Activated CD4-positive, alpha-beta memory T cell treated with anti-CD3 and anti-CD28 coated beads for 36 hours (primary cell): ENCODE measurements around the gene C1orf122. TPM values are rescaled to one million over a fixed set of nuclear protein-coding genes. Genes with fewer than 3 reads are reported as not detected.
"Not testable (repeated sequence)": the region's sequence is repeated elsewhere in the genome, so short reads cannot be mapped to it uniquely, and the experiment has no call there.

Experiments
- CTCF ChIA-PET: fragments of 350-600 bp; sonication (Branson Sonifier 250); formaldehyde crosslinking; loops from one replicate; lab custom pipeline; 2021; ENCODE audit warnings: antibody characterized with exemption, inconsistent platforms; lab: Charles Lee
- POLR2A ChIA-PET: fragments of 350-600 bp; sonication (Branson Sonifier 250); formaldehyde crosslinking; loops from one replicate; lab custom pipeline; 2021; ENCODE audit warnings: antibody characterized with exemption; lab: Charles Lee
- DNase-seq: peaks from one replicate; pipeline ENCODE4 v3.0.0-alpha.2; 2020
- H3K27ac Mint-ChIP-seq: one replicate; pipeline ENCODE4 v1.8.0; 2021; ENCODE audit warnings: mixed read lengths
- H3K27me3 Mint-ChIP-seq: one replicate; pipeline ENCODE4 v1.8.0; 2021; ENCODE audit warnings: mixed read lengths
- H3K36me3 Mint-ChIP-seq: one replicate; pipeline ENCODE4 v1.8.0; 2021; ENCODE audit warnings: mixed read lengths
- H3K4me1 Mint-ChIP-seq: one replicate; pipeline ENCODE4 v1.8.0; 2021; ENCODE audit warnings: low read depth, mixed read lengths
- H3K4me3 Mint-ChIP-seq: one replicate; pipeline ENCODE4 v1.8.0; 2021; ENCODE audit warnings: mild to moderate bottlenecking, mixed read lengths
- H3K9me3 Mint-ChIP-seq: one replicate; pipeline ENCODE4 v1.8.0; 2021; ENCODE audit warnings: mixed read lengths
- intact Hi-C: fragments of 100-400 bp; cut with micrococcal nuclease; formaldehyde crosslinking; loops from one replicate; pipeline ENCODE4 v1.15.1; 2023
- total RNA-seq, 2 experiments: library from RNA; stranded (reverse); gene quantifications; one replicate each; pipeline ENCODE4 v1.2.3, GENCODE V29; 2021

The C1orf122 gene
- 10 to 100 TPM; 18.1 to 19.7 TPM for total RNA-seq

GRCh38 chr1:37807555-37808368, at the start of gene C1orf122, which contains the start of gene YRDC:
Gene C1orf122, plus strand, starts transcription at chr1:37807790. Its CDS starts 615 bp downstream, at chr1:37808405.
Gene YRDC, minus strand, starts transcription at chr1:37808208. Its CDS starts 28 bp downstream, at chr1:37808180.
- Mint-ChIP-seq H3K4me1 (peaks cover 40% of the 10 kb centered on the region), H3K9me3 (no peaks in the 10 kb centered on the region), H3K36me3 (peaks cover 32% of the 10 kb centered on the region), H3K27me3 (no peaks in the 10 kb centered on the region), H3K4me3 (peak within 1 kb of the TSS; percentile 95), H3K27ac (peak within 1 kb of the TSS; percentile 96)
- DNase-seq: peak; percentile 95
- intact Hi-C loops: loop anchor here (1.0 to 5.0 kb wide), 3 partner anchors 115 to 330 kb away; partner anchors contain the start of genes CDCA8 and SF3A3
- ChIA-PET CTCF (interaction anchor here (0.6 to 2.9 kb wide), 9 partner anchors 9 to 293 kb away, joined by 3 to 32 read pairs (median 6); partner anchors contain the start of genes CDCA8, MEAF6, MTF1 and SF3A3), POLR2A (interaction anchor here (0.5 to 2.6 kb wide), 14 partner anchors 9 to 332 kb away, joined by 3 to 19 read pairs (median 4); partner anchors contain the start of genes CDCA8, MTF1 and SF3A3)

- ChIA-PET POLR2A (no interaction called here), CTCF (no interaction called here)
- H3K27me3 Mint-ChIP-seq: peaks cover 34% of the 10 kb centered on the region
- H3K4me3 Mint-ChIP-seq: no peak overlapping the region
- DNase-seq: no peak
- no peaks in the 10 kb centered on the region for H3K9me3 Mint-ChIP-seq
- intact Hi-C loops: no loop called here
- peaks cover 18% of the 10 kb centered on the region for H3K4me1 Mint-ChIP-seq
- no peak overlapping the region for H3K27ac Mint-ChIP-seq
- H3K36me3 Mint-ChIP-seq: no peaks in the 10 kb centered on the region
Measured at GRCh38 chr1:37759451-37759850, 48.1 kb upstream of the C1orf122 start.

- no peaks in the 10 kb centered on the region for H3K9me3 Mint-ChIP-seq
- peaks cover 47% of the 10 kb centered on the region for H3K27me3 Mint-ChIP-seq
- CTCF ChIA-PET: interaction anchor here (0.7 to 1.2 kb wide), 2 partner anchors 61 to 98 kb away, joined by 3 to 4 read pairs; no protein-coding TSS in a partner anchor
- intact Hi-C loops: no loop called here
- no peak overlapping the region for H3K27ac Mint-ChIP-seq
- no peaks in the 10 kb centered on the region for H3K36me3 Mint-ChIP-seq
- H3K4me3 Mint-ChIP-seq: no peak overlapping the region
- POLR2A ChIA-PET: no interaction called here
- no peak for DNase-seq
- peaks cover 19% of the 10 kb centered on the region for H3K4me1 Mint-ChIP-seq
Measured at GRCh38 chr1:37761416-37762095, 46.0 kb upstream of the C1orf122 start.

- Mint-ChIP-seq H3K4me1 (peaks cover 19% of the 10 kb centered on the region), H3K4me3 (no peak overlapping the region), H3K9me3 (no peaks in the 10 kb centered on the region), H3K27ac (no peak overlapping the region), H3K36me3 (no peaks in the 10 kb centered on the region), H3K27me3 (peaks cover 53% of the 10 kb centered on the region)
- ChIA-PET POLR2A (no interaction called here), CTCF (interaction anchor here (0.7 to 1.2 kb wide), 2 partner anchors 60 to 97 kb away, joined by 3 to 4 read pairs; no protein-coding TSS in a partner anchor)
- DNase-seq: no peak
- intact Hi-C loops: no loop called here
Measured at GRCh38 chr1:37762516-37762915, 45.1 kb upstream of the C1orf122 start.

- intact Hi-C loops: no loop called here
- no peak for DNase-seq
- POLR2A ChIA-PET: no interaction called here
Measured at GRCh38 chr1:37763791-37764413, 43.7 kb upstream of the C1orf122 start.

GRCh38 chr1:37764414-37764825, 43.2 kb upstream of the C1orf122 start:
- H3K27me3 Mint-ChIP-seq: peaks cover 64% of the 10 kb centered on the region
- H3K27ac Mint-ChIP-seq: no peak overlapping the region
- H3K4me1 Mint-ChIP-seq: peaks cover 19% of the 10 kb centered on the region
- peak; percentile 66 for DNase-seq
- no peak overlapping the region for H3K4me3 Mint-ChIP-seq
- H3K9me3 Mint-ChIP-seq: no peaks in the 10 kb centered on the region
- ChIA-PET CTCF (interaction anchor here (0.9 kb wide), 1 partner anchor 9 kb away, joined by 4 read pairs; no protein-coding TSS in a partner anchor), POLR2A (no interaction called here)
- H3K36me3 Mint-ChIP-seq: no peaks in the 10 kb centered on the region
- intact Hi-C loops: no loop called here

More at GRCh38 chr1:37763791-37764413, 43.7 kb upstream of the C1orf122 start:
- no peak overlapping the region for H3K27ac Mint-ChIP-seq
- CTCF ChIA-PET: interaction anchor here (1.0 kb wide), 1 partner anchor 22 kb away, joined by 3 read pairs; no protein-coding TSS in a partner anchor
- H3K9me3 Mint-ChIP-seq: no peaks in the 10 kb centered on the region
- peaks cover 19% of the 10 kb centered on the region for H3K4me1 Mint-ChIP-seq
- H3K4me3 Mint-ChIP-seq: no peak overlapping the region
- no peaks in the 10 kb centered on the region for H3K36me3 Mint-ChIP-seq
- H3K27me3 Mint-ChIP-seq: peaks cover 61% of the 10 kb centered on the region

GRCh38 chr1:37764888-37765441, 42.6 kb upstream of the C1orf122 start, which contains the start of gene EPHA10:
Gene EPHA10, minus strand, starts transcription at chr1:37765120. Its CDS starts 54 bp downstream, at chr1:37765066.
- intact Hi-C loops: no loop called here
- DNase-seq: no peak
- H3K4me3 Mint-ChIP-seq: no peak within 1 kb of the TSS
- peaks cover 66% of the 10 kb centered on the region for H3K27me3 Mint-ChIP-seq
- no peaks in the 10 kb centered on the region for H3K36me3 Mint-ChIP-seq
- H3K27ac Mint-ChIP-seq: no peak within 1 kb of the TSS
- POLR2A ChIA-PET: interaction anchor here (0.6 kb wide), 1 partner anchor 840 kb away, joined by 3 read pairs; no protein-coding TSS in a partner anchor
- CTCF ChIA-PET: interaction anchor here (0.9 to 1.3 kb wide), 3 partner anchors 9 to 250 kb away, joined by 3 to 4 read pairs (median 3); partner anchors contain the start of gene MEAF6
- no peaks in the 10 kb centered on the region for H3K9me3 Mint-ChIP-seq
- peaks cover 19% of the 10 kb centered on the region for H3K4me1 Mint-ChIP-seq

GRCh38 chr1:37765916-37766664, 41.5 kb upstream of the C1orf122 start:
- H3K4me1 Mint-ChIP-seq: peaks cover 19% of the 10 kb centered on the region
- POLR2A ChIA-PET: no interaction called here
- intact Hi-C loops: no loop called here
- H3K27ac Mint-ChIP-seq: no peak overlapping the region
- DNase-seq: peak; percentile 58
- H3K4me3 Mint-ChIP-seq: no peak overlapping the region
- H3K9me3 Mint-ChIP-seq: no peaks in the 10 kb centered on the region
- CTCF ChIA-PET: interaction anchor here (0.7 to 1.3 kb wide), 5 partner anchors 11 to 251 kb away, joined by 3 read pairs; partner anchors contain the start of gene MEAF6
- peaks cover 72% of the 10 kb centered on the region for H3K27me3 Mint-ChIP-seq
- no peaks in the 10 kb centered on the region for H3K36me3 Mint-ChIP-seq

GRCh38 chr1:37767488-37767887, 40.1 kb upstream of the C1orf122 start:
- intact Hi-C loops: no loop called here
- CTCF ChIA-PET: no interaction called here

GRCh38 chr1:37771440-37771839, 36.1 kb upstream of the C1orf122 start:
- H3K27ac Mint-ChIP-seq, POLR2A ChIA-PET: not testable (repeated sequence)

More at GRCh38 chr1:37767488-37767887, 40.1 kb upstream of the C1orf122 start:
- POLR2A ChIA-PET: no interaction called here
- no peak for DNase-seq
- Mint-ChIP-seq H3K27me3 (peaks cover 62% of the 10 kb centered on the region), H3K9me3 (no peaks in the 10 kb centered on the region), H3K27ac (no peak overlapping the region), H3K4me3 (no peak overlapping the region), H3K4me1 (peaks cover 19% of the 10 kb centered on the region), H3K36me3 (no peaks in the 10 kb centered on the region)

More at GRCh38 chr1:37771440-37771839, 36.1 kb upstream of the C1orf122 start:
- peaks cover 32% of the 10 kb centered on the region for H3K27me3 Mint-ChIP-seq
- CTCF ChIA-PET: interaction anchor here (1.5 kb wide), 1 partner anchor 80 kb away, joined by 4 read pairs; the partner anchor contains the start of gene CDCA8
- H3K4me3 Mint-ChIP-seq, intact Hi-C loops, DNase-seq, H3K9me3 Mint-ChIP-seq, H3K4me1 Mint-ChIP-seq, H3K36me3 Mint-ChIP-seq: not testable (repeated sequence)
